GM19438 (cell line): Measurements from ENCODE around the gene CFAP100.

ENCODE experiments used
- ATAC-seq: cut with Tn5 transposase; IDR thresholded peaks from one replicate; pipeline ENCODE4 v1.9.1; 2021; ENCODE audit warnings: low read depth; ENCODE audit not compliant: unreplicated experiment

Gene CFAP100

DNA sequence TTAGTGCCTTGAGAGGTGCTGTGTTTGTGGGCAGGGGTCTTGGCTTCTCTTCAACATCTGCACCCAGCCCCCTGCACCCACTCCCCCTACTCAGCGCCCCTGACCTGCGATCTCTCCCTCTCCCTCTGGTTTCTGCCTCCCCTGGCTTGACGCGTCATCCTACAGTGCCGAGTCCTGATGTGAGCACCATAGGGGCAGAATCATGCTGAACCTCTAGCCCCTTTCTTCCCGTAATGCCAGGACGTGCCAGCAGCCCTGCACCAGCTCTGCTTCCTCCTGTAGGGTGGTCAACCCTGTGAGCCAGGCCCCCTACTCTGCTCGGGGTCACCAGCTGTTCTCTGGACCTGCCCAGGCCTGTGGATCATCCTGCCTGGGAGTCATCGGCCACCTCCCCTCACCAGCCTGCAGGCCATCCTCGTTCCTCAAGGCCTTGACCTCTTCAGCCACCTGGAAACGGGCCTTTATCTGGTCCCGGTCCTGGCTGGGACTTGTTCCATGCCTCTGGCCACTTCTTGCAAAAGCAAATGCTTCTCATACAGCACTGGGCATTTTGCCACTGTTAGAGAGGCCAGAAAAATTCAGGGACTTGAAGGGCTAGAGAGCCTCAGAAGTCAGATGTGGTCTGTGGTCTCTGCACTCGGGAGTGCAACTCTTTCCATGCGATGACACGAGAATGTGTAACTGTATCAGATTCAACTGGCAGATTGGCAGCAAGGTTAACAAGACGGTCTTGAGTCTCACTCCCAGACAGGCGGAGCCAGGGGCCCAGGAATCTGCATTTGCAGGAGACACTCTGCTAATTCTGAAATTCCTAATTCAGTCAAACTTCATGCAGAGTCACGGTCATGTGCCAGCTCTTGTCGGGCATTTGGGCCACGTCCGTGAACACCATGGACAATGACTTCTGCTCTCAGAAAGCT is 20.8 kb upstream of the CFAP100 start:
- ATAC-seq: no peak

DNA sequence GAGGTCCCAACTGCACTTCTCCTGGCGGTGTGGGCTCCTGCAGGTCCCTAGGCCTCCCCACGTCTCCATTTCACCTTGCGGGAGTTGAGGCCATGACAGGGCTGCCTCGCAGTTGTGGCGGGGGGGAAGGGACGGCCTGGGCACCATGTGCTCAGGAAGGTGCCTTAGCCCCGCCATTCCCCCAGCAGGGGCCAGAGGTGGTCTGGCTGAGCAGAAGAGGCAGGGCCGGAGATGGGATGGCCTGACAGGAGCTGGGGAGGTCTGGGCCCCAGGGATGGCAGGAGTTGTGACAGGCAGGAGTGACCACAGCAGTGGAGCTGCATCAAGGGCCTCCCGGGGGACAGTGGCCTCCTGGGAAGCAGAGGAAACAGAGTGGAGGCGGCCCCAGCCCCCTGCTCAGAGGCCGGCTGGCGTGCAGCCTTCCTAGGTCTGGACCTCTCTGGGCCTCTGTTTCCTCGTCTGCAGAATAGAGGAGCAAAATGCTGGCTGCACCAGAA is 18.8 kb upstream of the CFAP100 start:
- no peak for ATAC-seq

DNA sequence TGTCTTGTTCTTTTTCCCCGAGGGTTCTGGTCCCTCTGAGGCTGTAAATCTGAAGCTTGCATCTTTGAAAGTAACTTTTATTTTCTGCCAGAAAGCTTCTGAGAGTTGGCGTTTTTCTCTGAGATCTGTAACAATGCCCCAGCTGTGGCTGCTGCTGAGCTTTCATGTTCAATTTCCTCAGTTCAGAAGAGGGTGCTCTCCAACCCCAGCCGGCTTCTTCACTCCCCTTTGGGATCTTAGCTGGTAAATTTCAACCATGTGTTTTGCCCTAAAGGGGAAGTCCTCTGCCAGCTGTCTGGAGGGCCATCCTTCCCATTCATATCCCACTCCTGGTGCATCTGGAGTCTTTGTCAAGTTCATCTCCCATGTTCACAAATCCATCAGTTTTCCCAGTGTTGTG is 18.3 kb upstream of the CFAP100 start:
- no peak for ATAC-seq

DNA sequence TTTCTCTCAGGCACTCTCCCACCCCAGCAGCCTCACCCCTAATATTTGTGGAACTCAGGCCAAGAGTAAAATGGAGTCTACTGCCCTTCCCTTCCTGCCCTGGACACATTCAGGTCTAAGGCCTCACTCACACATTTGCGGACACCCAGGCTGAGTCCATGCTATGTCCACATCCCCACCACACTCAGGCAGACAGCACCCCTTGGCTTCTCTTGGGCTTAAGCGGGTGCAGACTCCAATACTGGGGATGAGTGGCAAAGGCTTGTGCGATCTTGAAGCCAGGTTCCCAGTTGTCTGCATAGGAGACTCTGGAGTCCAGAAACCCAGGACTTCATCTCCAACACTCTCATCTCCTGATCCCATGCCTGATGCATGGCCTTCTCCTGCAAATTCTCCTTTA is 17.5 kb upstream of the CFAP100 start:
- ATAC-seq: no peak

DNA sequence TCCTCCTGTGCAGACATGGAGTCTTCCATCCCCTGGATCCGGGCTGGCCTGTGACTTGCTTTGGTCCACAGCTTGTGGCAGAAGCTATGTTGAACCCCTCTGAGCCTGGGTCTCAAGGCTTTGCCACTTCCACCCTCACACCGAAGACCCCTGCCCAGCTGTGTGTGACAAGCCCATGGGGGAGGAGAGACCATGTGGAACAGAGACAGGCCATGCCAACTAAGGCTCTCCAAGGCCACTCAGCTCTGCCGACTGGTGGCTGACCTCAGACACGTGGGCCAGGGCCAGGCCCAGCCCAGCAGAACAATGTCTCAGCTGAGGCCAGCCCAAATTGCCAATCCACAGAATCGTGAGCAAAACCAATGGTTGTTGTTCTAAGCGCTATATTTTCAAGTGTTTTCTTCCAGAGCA is 16.4 kb upstream of the CFAP100 start:
- ATAC-seq: no peak

DNA sequence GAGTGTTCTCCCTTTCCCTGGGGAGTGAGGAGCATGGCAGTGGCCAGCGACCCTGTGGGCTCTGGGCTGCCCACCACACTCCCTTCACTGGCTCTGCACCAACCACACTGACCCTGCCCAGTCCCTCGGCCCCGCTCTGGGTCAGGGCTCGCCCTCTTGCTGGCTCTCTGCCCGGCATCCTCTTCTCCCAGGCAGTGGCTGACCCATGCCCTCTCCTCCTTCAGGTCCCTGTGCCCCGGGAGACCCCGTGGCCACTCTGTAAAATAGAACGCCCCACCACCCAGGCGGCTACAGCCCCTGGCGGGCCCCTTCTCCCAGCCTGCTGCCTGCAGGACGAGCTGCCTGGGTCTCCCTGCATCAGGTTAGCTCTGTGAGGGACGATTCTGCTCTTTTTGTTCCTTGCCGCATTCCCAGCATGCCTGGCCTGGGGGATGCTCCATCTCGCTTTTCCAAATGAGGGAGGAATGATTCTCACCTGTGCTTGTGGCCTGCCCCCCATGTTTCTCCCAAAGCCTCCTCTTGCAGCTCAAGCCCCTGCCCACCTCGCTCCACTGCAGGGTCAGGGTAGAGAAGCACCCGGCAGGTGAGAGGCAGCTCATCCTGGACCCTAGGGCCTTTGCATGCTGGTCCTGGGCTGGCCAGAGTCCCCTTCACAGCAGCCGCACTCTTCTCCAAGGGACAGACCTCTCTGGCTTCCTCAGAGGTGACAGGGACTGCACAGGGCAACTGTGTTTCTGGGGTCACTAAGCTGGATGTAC is 14.5 kb upstream of the CFAP100 start:
- ATAC-seq: no peak

DNA sequence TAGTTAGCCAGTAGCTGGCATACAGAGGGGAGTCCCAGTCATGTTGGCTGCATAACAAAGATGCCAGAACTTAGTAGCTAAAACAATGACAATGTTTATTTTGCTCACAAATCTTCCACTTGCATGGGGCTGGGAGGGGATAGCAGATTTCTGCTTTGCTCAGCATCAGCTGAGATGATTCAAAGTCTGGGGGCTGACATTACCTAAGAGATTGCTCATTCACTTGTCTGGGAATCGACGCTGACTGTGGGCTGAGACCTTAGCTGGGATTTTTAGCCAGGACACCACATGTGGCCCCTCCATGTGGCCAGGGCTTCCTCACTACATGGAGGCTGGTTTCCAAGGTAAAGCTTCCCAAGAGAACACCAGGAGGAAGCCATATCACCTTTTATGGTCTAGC is 12.7 kb upstream of the CFAP100 start:
- ATAC-seq: no peak

DNA sequence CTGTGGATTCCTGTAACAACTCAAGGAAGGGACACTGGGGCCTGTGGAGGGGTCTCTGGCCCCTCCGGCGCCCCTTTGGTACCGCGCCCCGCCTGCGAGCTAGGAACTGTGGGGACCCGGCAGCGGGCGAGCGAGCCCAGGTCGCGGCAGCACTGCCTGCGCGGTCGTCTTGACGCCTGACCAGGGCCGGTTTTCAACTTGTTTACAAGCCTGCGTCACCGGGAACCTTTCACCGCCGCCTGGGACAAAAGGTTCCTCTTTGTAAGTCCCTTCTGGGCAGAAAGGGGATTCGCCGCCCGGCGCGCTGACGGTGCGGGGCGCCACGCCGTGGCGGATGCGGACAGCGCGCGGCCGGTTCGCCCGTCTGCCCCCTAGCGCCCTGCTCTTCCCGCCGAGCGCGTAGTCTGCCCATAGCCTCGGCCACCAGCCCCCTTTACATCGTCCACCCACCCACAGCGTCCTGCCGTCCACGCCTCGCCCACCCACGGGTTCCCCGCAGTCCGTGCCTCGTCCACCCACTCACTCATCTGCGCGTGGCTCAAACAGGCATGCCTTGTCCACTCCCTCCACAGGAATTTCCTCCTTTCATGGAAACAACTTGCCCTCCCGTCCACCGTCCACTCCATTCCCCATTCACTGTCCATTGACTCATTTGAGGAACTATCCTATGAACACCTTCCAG is 5.5 kb upstream of the CFAP100 start:
- ATAC-seq: peak; percentile 67

DNA sequence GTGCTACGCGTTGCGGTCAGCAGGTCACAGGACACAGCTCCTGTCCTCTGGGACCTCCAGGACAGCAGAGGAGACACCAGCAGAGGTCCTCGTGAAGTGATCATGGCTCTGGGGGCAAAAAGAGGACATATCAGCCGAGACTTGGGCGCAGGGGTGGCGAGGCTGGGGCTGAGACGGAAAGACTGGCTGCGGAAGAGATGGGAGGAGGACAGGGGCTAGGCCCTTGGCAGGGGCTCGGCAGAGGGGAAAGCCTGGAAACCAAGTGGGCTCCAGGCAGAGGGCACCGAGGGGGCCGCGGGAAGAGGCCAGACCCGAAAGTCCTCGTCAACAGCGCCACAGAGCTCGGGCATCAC is 4.9 kb upstream of the CFAP100 start:
- no peak for ATAC-seq

DNA sequence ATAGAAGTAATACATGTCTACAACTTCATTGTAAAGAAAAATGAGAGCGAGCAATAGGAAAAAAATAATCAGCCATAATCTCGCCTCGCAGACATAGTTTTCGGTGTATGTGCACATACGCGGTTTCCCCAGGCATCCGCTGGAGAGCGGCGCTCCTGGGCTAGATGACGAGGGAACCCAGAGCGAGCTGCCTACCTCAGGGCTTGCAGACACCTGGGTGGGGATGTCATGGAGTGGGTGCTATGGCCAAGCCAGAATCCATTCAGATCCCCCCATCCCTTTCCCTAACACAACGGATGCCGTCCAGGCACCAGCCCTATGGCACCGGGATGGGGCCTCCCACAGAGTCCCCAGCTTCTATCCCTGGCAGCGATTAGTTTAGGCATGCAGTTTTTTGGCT is 4.5 kb upstream of the CFAP100 start:
- no peak for ATAC-seq

DNA sequence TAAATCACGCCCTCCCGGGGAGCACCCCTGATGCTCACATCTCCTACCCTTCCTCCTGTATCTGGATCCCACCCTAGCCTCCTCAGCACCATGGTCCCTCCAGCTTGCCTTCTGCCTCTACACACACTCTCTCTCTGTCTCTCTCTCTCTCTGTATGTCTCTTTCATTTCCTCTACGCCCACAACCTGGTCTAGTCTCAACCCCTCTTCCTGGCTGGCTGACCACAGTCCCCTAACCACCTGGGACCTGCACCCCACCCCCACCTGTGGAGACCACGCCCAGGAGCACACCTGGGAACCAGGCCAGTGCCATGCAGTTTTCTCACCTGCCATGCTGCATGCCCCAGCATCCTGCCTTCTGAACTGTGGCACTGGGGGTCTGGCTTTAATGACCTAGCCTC is 4.0 kb upstream of the CFAP100 start:
- no peak for ATAC-seq

DNA sequence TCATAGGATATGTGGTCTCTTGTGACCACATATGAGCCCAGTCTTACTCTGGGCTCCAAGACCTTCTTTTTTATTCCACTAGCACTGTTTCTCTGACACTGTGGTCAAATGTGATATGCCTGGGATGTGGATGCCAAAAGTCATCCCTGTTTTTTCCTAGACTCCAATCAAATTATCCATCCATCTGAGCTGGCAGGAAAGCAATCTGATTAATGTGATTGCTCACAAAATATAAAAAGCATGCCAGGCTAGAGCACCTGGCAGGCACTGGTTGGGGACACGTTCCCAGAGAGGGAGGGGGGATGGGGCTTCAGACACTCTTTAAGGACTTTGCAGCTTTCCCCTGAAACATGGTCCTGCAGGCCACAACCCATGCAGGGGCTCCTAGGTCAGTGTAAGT is 3.1 kb upstream of the CFAP100 start:
- ATAC-seq: no peak

DNA sequence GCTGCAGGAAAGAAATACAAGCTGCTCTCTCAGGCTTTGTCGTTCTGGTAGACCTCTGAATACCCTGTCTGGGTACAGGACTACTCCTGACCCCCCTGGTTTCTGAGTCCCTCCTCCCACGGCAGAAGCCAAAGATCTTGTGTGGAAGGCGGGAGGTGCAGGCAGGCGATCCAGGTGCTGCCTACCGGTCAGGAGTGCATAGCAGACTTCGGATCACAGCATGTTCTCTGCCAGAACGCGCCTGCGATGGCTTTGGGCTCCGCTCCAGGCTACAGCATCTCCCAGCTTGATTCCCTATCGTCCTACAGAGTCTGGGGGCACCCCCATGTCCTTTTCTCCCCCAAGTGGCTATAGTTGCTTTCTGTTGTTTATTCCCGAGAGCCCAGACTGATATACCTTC is 2.5 kb upstream of the CFAP100 start:
- ATAC-seq: no peak

DNA sequence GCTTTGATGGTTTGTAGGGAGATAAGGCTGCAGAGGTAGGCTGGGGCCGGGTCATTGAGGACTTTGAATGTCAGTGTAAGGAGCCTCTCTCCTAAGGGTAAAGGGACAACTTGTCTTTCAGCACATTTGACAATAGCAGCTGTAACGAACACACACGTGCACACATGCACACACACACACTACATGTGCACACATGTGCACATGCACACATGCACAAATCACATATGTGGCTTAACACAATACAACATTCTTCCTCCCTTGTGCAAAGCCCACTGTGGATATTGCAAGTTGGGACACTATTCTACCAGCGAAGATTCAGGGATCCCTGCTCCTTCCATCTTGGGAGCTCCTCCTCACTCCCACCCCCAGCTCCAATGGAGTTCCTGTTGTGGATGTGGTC is 1.1 kb upstream of the CFAP100 start:
- no peak for ATAC-seq

DNA sequence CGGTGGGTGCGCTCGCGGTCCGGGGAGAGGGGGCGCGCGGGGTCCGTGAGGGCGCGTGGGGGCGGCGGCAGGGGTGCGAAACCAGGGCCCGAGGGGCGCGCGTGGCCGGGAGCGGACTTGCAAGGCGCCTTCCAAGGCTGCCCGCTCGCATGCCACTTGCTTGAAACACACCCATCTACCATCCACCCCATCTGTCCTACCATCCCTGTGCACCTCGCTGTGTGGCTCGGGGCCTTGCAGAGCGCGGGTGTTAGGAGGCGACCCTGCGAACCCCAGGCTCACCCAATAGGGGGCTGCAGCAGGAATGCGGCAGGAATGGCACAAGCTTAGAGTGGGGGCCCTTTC is 240 bp downstream of the CFAP100 start:
- no peak for ATAC-seq

DNA sequence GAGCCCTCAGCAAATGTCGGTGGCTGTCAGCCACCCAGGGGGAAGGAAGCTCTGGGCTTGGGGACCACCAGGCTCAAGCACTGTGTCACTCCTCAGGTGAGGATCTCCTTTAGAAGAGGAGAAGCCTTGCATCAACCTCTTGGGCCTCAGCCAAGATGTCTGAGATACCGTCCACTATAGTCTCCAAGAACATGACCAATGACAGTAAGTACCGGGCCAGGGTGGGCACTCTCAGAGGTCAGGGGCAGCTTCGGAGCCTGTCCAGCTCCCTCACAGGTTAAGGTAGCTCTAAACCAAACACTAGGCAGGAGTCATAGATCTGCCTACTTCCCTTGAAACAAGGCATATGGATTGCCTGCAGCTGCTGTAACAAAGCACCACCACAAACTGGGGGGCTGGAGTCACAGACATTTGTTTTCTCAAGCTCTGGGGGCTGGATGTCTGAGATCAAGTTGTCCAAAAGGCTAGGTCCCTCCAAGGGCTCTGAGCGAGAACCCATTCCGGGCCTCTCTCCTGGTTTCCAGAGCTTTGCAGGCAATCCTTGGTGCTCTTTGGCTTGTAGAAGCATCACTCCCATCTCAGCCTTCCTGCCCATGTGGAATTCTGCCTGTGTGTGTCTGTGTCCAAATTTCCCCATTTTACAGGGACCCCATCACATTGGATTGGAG is 1.3 kb downstream of the CFAP100 start:
- no peak for ATAC-seq

DNA sequence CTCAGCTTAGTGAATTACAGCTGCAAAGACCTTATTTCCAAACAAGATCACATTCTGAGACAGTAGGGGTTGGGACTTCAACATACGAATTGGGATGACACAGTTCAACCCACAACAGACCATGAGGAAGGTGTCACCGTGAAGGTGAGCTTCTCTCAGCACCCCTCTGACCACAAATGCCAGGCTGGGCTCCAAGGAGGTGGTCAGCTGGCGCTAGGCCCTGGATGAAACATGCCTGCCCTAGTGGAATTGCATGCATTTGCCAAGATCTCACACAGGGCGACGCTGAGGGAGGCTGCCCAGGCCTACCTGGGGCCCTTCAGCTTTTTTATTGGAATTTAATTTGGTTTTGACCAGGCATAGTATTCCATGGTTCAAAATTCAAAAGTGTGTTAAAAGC is 1.8 kb downstream of the CFAP100 start:
- no peak for ATAC-seq

DNA sequence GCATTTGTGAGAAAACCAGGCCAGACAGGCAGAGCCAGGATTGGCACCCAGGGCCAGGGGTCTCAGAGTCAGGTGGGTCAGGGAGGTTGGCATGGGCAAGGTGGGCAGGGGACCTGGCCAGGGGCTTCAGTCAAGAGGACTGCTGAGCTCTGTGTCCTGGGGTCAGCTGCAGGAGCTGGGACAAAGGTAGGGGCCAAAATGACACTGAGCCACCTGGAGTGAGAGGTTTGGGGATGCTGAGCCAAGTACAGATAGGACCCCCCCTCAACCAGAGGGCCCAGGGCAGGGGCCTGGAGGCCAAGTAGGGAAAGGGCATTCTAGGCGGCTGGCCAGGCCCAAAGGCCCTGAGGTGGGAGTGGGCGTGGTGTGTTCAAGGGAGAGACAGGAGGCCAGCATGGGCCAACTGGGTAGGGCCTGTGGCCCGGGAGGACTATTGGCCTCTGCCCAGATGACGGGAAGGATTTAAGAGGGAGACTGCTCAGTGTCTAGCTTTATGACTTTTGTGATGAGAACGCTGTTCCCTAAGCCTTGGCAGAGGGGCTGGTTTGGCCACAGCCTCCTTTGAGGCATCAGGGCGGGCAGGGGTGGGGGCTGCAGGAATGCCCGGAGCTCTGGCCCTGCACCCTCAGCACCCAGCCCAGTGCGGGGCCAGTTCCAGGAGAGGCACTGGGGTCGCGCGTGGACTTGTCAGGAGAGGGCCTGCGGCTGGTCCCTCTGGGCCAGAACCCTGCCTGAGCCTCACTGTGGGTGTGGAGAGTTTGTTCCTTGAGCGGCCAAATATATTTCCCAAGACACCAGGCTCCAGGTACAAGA is 3.1 kb downstream of the CFAP100 start:
- no peak for ATAC-seq

DNA sequence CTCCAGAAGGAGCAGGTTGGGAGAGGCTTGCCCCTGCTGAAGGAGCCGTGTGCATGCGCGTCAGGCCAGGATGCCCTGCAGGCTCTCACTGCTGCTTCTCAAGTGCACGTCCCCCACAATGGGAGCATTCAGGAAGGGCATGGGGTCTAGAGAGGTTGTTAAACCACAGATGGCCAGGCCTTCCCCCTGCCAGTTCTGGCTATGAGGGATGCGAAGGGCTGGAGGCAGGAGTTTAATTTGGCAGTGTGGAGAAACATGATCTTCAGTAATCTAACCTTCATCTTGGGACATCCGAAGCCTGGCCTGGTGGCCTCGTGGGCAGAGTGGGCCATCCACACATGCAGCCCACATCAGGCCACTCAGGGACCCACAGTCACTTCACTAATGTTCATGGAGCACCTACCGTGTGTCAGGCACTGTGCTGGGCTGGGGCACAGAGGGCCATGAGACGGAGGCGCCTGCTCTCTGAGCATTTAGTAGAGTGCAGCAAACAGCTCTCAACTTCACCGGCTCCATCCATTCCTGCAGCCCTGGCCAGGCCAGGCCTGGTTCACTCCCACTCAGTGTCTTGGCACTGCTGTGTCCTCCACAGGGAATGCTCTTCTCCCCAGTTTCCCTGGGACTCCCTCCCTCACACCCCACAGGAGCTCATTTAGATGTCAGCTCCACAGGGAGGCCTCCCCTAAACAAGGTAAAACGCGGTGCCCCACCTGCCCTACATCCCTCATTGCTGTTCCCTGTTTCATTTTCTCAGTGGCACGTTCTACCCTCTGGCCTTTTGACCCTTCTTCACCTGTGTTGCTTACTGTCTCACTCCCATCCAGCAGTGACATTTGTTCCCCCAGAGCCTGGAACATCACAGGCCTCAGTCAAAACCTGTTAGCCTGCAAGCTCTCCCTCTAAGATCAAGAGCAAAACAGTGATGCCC is 4.0 kb downstream of the CFAP100 start:
- ATAC-seq: no peak
